RPMI8226 (cell line): ENCODE results near the gene IL1RL2.

Source experiments
- DNase-seq: peaks from one replicate; pipeline ENCODE4 v3.0.0-alpha.2; 2015

Gene IL1RL2

DNA sequence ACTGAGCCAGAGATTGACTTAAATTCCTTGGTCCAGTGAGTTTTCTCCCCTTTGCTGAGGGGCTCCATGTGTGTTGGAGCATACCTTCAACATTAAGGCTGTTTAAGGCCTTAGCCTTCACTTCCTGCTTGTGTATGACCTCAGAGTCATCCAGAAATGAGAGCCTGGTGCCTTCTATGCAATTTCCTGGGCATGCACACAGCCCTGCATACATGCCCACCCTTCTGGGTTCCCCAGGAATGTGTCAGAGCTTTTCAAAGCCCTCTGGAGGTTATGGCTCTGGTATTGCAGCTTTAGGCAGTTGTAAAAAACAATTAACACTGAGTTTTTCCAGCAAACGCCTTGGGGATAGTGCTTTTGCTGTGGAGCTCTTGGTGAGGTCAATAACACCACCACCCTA is 27.5 kb upstream of the IL1RL2 start:
- DNase-seq = no peak

DNA sequence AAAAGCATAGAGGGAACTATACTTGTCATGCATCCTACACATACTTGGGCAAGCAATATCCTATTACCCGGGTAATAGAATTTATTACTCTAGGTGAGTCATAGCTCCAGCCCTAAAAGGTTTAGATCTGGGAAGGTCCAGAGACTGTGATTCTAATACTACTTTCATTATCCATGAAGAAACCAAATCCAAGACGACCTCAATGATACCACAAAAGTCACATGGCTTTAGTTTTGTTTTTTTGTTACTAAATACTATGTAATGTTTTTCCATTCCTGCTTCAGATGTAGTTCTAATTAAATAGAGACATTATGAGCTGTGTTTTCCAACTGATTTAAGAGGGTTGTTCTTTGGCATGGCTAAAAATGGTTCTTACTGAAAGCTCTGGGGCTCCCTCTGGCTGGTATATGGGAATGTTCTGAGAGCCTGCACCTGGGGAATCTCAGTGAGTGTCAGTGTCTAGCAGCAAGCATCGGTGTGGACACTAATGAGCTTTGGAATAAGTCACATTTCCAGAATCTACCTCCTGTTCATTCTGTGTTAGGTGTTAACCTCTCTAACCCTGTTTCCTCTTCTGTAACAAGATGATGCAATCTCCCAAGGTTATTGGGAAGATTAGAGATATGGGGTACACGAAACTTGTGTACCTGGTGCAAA is 20.5 kb upstream of the IL1RL2 start:
- DNase-seq = no peak

DNA sequence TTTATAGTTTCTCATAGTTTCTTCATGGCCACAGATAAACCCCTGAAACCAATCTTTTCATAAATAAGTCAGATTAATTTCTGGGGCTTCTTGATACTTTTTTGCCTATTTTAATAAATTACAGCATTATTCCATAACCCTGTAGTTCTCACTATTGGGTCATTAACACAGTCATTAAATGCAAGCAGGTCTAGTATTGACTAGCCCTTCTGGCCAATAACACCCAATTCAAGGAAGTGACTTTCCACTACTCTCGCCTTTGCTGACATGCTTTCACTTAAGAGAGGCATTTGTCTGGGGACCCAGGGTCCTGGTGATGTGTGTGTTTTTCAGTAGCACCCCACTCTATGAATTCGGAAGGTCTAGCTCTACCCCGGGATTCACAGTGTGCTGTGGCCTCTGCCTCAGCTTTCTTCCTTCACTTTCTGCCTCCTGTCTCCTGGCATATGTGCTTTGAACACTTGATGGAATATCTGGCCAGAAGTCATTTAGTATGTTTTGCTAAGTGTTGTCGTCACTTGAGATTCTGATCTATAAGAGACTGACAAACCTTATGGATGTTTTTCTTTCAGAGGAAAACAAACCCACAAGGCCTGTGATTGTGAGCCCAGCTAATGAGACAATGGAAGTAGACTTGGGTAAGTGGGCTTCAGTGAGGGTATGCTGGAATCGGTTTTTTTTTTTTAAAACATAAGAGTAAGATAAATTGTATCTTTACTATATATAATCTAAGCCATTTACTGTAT is 18.6 kb upstream of the IL1RL2 start:
- no peak for DNase-seq

DNA sequence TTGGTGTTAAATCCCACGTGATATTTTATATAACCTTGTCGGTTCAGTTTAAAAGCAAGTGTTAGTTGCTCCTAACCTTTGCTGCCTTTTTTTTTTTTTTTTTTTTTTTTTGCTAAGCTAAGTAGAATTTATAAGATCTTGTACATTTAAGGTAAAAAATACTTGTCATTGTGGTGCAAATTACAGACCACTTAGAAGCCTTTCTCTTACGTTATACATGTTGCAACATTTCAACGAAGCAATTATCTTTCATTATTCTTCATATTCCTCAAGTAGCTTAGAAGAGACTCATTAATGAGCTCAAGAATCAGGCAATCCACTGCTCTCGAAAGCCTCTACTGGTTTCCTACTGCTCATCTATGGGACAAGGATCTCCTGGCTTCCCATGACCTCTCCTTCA is 14.9 kb upstream of the IL1RL2 start:
- no peak for DNase-seq

DNA sequence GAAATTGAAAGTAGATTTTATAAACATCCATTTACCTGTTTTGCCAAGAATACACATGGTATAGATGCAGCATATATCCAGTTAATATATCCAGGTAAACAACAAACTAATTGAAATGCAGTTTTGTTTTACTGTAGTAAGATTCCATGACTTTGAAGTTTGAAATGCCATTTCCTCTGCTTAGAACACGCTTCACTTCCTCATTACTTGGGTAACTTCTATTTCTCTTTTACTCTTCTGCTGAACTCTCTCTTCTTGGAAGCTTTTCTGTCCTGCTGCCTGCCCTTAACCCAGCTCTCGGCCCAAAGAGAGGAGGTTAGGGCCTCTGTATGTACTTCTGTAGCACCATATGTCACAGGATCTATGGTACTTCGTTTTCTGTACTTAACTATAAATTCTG is 14.1 kb upstream of the IL1RL2 start:
- DNase-seq = no peak

DNA sequence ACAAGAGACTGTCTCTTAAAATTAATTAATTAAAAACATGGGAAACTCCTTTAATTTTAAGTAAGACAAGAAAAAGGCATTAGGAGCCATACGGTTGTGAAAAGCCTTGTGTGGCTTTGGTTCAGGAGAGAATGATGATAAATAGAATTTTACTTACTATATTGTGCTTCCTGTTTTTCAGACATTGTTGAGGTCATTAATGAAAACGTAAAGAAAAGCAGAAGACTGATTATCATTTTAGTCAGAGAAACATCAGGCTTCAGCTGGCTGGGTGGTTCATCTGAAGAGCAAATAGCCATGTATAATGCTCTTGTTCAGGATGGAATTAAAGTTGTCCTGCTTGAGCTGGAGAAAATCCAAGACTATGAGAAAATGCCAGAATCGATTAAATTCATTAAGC is 10.7 kb upstream of the IL1RL2 start:
- no peak for DNase-seq

DNA sequence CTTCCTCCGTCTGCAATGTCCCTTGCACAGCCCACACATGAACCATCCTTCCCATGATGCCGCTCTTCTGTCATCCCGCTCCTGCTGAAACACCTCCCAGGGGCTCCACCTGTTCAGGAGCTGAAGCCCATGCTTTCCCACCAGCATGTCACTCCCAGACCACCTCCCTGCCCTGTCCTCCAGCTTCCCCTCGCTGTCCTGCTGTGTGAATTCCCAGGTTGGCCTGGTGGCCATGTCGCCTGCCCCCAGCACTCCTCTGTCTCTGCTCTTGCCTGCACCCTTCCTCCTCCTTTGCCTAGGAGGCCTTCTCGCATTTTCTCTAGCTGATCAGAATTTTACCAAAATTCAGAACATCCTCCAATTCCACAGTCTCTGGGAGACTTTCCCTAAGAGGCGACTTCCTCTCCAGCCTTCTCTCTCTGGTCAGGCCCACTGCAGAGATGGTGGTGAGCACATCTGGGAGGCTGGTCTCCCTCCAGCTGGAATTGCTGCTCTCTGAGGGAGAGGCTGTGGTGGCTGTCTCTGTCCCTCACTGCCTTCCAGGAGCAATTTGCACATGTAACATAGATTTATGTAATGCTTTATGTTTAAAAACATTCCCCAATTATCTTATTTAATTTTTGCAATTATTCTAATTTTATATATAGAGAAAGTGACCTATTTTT is 8.9 kb upstream of the IL1RL2 start:
- DNase-seq = no peak

DNA sequence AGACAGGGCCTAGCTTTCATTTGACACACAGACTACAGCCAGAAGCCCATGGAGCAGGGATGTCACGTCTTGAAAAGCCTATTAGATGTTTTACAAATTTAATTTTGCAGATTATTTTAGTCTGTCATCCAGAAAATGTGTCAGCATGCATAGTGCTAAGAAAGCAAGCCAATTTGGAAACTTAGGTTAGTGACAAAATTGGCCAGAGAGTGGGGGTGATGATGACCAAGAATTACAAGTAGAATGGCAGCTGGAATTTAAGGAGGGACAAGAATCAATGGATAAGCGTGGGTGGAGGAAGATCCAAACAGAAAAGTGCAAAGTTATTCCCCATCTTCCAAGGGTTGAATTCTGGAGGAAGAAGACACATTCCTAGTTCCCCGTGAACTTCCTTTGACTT is 7.8 kb upstream of the IL1RL2 start:
- DNase-seq = no peak

DNA sequence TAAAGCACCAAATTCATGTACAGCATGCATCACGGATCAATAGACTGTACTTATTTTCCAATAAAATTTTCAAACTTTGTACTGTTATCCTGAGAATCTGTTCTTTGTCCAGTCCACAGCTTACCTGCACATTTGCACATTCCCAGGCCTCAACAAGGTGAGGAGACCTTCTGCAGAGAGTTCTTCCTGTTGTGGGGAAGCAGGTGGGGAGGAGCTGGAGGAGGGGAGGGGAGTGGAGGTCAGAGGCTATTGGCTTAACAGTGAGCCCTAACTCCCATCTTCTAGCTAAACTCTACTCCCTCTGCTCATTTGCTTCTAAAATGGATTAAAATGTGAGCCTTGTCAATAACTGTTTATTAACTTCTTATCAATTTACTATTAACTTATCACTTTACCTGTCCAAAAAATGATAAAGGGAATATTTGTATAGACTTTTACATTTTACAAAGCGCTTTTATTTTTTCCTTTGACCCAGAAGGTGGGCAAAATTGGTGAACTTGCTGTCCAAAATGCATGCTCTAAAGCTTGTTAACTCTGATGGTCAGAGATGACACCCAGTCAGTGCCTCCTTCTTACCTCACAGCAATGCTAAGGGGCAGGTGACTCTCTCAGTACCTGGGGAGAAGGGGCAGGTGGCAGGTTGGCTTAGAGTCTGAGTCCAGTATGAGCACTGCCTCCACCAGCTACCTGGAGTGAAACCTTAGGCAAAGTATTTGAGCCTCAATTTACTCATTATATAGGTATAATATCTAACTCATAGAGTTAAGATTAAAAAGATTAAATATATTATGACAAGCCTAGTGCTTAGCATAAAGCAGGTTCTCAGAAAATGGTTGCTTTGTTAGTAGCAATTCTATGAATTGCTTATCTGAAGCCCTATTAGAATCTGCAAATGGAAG is 6.8 kb upstream of the IL1RL2 start:
- DNase-seq = no peak

DNA sequence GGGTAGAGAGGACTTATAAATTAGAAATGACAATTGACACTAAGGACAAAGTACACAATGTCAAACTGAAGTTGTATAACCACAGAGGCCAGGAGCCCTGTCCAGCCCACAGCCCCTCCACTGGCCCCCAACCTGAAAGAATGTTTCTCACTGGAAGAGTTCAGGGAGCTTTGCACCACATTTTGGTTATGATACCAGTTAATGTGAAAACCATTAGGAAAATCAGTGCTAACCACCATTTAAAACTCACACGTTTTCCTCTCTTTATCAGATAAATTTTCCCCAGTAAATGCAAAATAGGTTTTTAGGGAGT is 6.2 kb upstream of the IL1RL2 start:
- DNase-seq = no peak

DNA sequence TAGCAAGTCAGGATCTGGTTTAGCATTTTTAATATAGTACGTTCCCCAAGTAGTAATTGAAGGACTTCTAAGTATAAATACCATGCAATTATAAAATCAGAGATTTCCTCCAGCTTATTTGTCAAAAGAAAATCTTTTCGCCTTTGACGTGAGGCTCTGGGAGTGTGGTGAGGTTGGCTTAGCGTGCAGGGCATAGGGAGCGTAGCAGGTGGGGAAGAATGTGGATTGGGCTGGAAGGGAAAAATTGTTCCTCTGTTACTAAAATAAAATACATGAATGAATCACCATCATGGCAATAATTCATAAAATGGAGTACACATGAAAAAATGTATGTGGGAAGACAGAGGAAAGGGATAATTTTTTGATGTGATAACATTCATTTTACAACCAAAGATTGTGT is 5.4 kb upstream of the IL1RL2 start:
- DNase-seq = no peak

DNA sequence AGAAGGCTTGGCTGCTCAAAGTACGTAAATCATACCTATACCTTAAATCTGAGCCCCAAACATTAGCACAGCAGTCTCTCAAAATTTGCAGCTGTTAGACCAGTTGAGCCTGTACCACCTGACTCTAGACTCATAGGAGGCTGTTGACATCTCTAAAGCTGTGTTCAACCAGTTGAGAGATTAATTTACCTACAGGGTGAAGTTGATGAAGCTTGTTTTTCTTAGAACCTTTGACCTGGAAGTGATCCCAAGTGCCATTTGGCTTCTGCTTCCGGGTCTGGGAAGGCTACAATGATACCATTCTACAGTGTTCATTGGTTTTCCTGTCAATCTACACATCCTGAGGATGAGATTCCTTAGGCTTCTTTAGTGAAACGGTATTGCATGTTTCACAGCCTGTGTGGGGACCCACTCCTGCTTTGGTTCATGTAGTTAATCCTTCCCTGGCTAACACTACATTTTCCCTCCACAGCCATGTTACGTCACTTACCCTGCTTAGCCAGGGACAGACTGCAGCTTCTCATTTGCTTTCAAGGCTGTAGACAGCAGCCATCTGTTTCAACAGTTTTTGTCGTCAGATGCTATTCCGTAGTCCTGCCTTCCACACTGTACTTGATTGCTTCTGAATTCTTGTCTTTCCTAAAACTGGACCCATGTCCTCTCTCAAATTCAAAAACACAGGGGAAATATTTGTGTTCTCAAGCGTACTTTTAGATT is 4.7 kb upstream of the IL1RL2 start:
- DNase-seq = no peak

DNA sequence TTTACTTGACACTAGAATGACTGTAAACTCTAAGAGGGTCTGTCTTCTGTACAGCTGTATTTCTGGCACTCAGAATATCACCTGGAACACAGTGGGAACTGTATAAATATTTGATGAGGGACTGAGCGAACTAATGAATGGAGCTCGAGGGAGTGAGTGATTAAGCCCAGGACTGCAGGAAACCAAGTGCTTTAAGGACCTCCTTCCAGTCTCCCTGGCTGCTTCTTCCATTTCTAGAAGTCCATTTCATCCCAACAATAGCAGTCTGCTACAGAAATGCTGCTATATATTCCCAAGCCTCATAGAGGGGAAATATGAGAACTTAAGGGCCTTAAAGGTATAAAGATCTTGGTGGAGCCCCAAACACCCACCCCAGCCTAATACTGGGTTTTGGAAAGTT is 2.8 kb upstream of the IL1RL2 start:
- DNase-seq = no peak

DNA sequence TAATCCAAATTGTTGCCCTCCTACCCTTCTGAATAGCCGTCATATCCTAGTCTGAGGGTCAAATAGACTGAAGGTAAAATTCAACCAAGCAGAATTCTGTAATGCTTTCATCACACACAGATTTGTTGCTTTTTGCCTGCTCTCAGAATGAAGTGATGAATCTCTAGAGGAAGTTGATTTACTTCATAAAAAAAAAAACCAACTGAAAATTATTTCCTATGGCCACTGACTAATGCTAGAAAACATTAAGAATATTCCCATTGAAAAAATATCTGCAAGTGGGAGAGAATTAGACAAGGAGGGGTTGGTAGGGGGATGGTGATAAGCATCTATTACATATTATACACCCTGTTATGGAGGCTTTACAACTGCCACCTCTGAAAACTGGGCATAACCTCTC is 2.3 kb upstream of the IL1RL2 start:
- no peak for DNase-seq

DNA sequence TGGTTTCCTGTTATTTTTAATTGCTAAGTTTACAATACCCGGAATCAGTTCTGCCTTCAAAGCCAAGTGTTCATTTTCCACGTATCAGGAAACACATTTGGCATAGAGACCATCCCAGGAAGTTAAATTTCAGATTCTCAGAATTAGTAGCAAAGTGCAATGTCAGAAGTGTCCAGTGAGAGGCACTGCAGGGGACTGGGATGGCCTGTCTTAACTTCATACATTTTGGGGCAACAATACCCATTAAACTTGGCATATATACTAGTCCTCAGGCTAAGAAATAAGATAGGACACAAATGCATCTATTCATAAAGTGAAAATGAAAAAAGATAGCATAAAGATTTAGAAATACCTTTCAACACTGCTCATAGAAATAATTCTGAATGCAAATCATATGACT is 1.5 kb upstream of the IL1RL2 start:
- DNase-seq = no peak

DNA sequence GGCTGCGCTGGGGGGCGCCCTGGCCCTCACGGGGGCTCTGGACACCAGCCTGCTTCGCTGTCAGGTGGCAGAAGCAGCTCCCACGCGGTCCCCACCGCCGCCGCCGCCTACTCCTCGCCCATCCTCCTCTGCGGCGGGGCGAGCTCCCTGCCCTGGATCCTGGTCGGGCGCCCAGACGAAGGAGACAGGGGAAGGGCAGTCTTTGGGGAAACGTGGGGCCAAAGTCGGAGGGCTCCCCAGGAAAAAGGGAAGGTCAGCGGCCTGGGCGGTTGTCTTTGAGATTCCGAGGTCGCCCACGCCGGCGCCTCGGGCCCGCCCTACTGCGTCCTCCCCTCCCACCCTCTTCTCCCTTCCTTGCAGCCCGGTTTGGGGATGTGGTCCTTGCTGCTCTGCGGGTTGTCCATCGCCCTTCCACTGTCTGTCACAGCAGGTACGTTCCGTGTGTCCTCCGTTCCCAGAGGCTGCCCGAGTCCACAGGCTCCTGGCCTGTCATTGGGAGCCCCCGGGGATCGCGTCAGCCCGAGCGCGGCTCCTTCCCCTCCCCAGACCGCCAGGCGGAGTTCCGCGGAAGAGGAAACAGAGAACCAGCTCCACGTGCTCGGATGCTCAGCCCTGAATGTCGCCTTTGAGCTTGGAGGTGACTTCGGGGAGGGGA is 800 bp downstream of the IL1RL2 start:
- no peak for DNase-seq

DNA sequence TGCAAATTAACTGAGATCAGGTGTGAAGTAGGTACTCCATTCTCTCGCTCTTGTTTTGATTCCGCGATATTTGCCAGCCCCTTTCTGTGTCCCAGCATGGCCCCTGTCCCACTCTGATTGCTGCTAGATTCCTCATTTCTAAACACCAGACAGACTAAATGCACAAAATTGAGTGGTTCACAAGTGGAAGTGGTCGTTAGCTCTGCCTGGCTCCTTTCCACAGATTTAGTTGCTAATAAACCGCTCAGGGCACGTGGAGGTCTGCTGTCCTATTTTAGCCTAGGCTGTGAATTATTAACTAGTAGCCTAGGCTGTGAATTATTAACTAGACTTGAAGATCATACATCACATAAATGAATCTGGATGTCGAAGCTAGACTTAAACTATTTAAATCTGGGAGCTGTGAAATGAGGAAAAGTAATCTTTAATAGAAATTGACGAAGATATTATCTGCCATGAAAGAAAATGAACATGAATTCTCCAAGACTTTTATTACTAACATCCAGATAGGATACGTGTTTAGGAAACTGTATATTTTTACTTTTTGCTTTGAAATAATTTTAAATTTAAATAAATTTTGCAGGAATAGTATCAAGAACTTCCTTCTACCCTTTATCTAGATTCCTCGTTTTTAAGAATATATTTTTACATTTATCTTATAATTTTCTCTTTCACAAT is 3.7 kb downstream of the IL1RL2 start:
- no peak for DNase-seq

DNA sequence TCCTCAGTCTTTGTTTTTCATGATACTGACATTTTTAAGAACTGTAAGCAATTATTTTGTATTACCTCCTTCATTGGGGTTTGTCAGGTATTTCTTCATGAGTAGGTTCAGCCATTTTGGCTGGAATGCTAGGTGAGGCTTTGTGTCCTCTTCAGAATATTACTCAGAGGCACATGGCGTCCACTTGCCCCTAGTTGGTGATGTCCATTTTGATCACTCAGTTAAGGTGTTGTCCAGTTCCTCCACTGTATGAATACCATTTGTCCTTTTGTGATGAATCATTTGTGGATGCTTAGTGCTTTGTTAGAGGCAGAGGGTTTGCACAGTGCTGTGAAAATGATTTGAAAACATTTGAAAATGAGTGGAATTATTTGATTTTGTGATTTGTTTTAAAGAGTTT is 4.7 kb downstream of the IL1RL2 start:
- no peak for DNase-seq

DNA sequence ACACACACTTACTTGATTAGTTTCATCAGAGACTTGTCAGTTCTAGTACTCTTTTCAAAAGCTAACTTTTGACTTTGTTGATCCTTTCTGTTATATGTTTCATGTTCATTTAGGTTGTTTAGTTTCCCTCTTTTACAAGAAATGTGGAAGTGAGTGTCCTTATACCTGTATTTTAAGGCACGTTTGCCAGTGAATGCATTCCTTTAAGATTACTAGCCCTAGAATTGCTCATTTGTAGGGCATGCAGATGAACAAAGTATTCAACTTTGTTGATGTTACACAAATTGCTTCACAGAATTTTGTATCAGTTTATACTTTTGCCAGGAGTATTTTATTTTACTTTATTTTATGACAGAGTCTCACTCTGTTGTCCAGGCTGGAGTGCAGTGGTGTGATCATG is 6.3 kb downstream of the IL1RL2 start:
- DNase-seq = no peak

DNA sequence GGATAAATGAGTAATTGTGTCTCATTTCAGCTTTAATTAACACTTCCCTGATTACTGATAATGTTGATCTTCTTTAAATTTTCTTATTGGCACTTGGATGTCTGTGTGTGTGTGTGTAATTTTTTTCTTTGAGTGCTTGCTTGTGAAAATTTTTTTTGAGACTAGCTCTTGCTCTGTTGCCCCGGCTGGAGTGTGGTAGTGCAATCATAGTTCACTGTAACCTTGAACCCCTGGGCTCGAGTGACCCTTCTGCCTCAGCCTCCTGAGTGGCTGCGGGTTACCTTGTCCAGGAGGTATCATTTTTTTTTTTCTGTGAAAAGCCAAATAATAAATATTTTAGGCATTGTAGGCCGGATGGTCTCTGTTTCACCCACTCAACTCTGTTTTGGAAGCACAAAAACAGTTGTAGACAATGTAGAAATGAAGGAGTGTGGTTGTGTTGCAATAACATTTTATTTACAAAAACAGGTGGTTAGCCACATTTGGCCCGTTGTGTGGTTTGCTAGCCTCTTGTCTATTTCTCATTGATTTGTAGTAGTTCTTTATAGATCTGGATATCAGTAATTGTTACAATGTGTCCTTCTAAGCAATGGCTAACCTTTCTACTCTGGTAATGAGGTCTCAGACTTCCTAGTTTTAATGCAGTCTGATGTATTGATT is 7.9 kb downstream of the IL1RL2 start:
- no peak for DNase-seq
